Retina (tissue), 1 donor: ENCODE measurements around the gene ANKZF1.
"Not testable (repeated sequence)": the region's sequence is repeated elsewhere in the genome, so short reads cannot be mapped to it uniquely, and the experiment has no call there.

Experiments used
- DNase-seq: peaks from one replicate; pipeline ENCODE4 v3.0.0-alpha.2; 2016

The ANKZF1 gene, protein sequence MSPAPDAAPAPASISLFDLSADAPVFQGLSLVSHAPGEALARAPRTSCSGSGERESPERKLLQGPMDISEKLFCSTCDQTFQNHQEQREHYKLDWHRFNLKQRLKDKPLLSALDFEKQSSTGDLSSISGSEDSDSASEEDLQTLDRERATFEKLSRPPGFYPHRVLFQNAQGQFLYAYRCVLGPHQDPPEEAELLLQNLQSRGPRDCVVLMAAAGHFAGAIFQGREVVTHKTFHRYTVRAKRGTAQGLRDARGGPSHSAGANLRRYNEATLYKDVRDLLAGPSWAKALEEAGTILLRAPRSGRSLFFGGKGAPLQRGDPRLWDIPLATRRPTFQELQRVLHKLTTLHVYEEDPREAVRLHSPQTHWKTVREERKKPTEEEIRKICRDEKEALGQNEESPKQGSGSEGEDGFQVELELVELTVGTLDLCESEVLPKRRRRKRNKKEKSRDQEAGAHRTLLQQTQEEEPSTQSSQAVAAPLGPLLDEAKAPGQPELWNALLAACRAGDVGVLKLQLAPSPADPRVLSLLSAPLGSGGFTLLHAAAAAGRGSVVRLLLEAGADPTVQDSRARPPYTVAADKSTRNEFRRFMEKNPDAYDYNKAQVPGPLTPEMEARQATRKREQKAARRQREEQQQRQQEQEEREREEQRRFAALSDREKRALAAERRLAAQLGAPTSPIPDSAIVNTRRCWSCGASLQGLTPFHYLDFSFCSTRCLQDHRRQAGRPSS

DNA sequence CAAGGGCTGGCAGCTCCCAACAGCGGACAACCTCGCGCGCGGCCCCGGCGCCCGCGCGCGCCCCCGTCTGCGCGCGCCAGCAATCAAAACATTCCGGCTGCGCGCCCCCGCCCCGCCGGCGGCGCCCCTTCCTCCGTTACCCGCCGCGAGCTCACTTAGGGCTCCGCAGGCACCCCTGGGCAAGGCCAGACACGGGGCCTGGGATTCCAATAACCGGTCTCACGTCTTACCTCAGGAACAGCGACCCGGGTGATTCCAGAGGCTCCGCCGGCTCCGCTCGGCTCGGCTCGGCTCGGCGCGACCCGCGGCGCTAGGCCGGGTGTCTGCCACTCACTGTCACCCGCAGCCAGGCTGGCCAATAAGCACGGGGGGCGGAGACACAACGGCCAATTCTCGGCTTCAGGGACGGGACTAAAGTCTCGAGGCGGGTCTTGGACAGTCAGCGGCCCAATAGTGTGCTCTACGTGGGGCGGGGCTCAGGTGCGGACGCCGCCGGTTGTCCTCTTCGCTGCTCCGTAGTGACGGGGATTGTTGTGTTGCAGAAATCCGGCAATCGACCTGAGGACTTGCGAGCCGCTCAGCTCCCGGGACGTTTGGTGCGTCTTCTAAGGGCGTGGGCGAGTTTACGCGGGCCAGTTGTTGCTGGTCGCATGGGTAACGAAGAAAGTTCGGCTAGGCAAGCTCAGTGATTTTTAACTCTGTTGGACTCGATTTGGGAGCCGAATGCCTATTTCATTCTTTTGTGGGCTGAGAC, at the start of gene ANKZF1, which contains the start of gene ATG9A:
TSS of gene ANKZF1 (plus strand) at position 502 of the 754 bp plus-strand sequence. CDS start 452 bp downstream, outside the sequence.
TSS of gene ATG9A (minus strand) at position 332 of the 754 bp plus-strand sequence. CDS start 1,612 bp downstream, outside the sequence.
- DNase-seq, result peak; percentile 99

DNA sequence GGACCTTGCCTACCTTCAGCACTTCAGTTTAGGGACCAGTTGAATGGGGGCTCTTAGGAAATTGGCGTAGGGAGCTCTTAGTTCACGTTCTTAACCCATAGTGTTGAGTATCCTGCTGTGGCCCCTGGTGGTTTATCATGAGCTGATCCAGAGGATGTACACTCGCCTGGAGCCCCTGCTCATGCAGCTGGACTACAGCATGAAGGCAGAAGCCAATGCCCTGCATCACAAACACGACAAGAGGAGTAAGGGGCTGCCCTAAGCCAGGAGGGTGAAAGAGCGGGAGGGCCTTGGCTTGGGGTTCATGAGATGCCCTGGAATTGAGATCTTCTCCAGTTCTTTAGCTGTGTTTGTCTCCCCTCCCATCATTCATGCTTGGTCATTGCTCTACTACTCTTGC, 48.6 kb upstream of the ANKZF1 start:
- DNase-seq, result no peak

DNA sequence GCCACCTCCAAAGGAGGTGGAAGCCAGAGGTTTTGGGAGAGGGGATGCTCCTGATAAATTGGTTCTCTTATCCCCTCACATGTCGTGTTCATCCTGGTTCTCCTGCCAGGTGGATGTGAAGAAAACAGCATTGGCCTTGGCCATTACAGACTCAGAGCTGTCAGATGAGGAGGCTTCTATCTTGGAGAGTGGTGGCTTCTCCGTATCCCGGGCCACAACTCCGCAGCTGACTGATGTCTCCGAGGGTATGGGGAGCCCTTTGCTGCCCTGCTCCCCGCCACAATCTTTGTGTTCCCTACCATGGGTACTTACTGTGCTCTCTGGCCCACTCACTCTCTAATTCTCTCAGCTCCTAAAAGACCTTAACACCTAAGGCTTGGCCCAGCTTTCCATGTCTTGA, 48.1 kb upstream of the ANKZF1 start:
- no peak for DNase-seq

DNA sequence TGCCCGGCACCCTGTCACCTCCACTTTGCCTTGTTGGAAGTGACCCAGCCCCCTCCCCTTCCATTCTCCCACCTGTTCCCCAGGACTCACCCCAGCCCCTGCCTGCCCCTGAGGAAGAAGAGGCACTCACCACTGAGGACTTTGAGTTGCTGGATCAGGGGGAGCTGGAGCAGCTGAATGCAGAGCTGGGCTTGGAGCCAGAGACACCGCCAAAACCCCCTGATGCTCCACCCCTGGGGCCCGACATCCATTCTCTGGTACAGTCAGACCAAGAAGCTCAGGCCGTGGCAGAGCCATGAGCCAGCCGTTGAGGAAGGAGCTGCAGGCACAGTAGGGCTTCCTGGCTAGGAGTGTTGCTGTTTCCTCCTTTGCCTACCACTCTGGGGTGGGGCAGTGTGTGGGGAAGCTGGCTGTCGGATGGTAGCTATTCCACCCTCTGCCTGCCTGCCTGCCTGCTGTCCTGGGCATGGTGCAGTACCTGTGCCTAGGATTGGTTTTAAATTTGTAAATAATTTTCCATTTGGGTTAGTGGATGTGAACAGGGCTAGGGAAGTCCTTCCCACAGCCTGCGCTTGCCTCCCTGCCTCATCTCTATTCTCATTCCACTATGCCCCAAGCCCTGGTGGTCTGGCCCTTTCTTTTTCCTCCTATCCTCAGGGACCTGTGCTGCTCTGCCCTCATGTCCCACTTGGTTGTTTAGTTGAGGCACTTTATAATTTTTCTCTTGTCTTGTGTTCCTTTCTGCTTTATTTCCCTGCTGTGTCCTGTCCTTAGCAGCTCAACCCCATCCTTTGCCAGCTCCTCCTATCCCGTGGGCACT, 47.1 kb upstream of the ANKZF1 start:
- no peak for DNase-seq

DNA sequence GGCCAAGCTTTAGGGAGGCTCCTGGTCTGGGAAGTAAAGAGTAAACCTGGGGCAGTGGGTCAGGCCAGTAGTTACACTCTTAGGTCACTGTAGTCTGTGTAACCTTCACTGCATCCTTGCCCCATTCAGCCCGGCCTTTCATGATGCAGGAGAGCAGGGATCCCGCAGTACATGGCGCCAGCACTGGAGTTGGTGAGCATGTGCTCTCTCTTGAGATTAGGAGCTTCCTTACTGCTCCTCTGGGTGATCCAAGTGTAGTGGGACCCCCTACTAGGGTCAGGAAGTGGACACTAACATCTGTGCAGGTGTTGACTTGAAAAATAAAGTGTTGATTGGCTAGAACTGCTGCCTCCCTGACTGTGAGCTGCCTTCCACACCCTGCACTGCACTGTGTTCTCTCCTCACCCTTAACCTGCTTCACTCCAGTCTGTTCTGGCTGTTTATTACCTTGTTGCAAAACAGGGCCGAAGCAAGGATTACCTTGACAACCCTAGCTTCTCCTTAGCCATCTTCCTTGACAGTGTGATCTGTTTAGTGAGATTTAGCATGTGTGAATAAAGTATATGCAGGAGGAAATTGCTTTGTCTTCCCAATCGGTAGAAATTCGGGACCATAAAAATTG, 46.3 kb upstream of the ANKZF1 start:
- no peak for DNase-seq

DNA sequence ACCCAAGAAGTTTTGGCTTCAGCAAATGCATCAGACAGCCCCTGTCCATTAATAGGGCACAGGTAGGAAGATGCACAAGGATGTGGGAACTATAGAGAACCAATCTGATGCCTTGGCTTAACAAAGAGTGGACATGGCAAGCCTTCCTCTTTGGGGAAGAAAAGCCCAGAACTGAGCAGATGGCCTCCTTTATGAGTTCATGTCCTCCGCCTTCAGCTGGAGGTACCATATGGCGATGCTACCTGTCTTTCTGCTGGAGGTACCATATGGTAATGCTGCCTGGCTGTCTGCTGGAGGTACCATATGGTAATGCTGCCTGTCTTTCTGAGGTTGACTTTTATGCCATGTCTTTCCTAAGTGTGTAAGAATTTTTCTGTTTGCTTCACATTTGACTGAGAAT, 45.5 kb upstream of the ANKZF1 start:
- DNase-seq, result no peak

DNA sequence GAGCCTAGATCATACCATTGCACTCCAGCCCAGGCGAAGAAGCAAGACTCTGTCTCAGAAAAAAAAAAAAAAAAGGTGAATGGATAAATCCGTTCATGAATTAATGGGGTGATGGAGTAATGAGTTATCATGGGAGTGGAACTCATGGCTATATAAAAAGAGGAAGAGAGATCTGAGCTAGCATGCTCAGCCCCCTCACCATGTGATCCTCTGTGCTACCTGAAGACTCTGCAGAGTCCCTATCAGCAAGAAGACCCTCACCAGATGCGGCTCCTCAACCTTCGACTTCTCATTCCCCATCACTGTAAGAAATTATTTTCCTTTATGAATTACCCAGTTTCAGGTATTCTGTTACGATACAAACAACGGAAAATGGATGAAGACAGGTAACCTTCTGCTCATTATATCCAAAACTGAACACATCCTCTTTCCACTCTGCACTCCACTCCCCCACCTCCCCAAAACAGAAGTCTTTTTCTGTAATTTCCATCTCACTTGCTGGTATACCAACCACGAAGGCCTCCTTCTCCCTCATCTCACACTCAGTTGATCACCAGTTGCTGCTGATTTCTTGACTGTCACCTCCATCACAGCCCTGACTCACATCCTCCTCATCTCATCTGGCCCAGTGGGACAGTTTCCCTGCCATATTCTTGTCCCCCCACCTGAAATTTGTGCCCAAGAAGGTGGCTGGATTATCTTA, 42.7 kb upstream of the ANKZF1 start:
- DNase-seq, result no peak

DNA sequence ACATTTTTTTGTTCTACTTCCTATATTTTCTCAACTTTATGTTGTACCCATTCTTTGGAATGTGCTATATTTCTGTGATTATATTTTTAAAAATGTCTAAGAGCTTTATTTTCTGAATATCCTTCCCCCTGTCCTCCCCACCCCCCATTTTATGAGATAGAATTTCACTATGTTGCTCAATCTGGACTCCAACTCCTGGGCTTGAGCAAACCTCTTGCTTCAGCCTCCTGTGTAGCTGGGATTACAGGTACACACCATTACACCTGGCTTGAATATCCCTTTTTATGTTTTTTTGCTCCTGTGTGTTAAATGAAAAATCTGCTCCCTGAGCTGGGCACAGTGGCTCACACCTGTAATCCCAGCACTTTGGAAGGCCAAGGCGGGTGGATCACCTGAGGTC, 32.2 kb upstream of the ANKZF1 start:
- no peak for DNase-seq

DNA sequence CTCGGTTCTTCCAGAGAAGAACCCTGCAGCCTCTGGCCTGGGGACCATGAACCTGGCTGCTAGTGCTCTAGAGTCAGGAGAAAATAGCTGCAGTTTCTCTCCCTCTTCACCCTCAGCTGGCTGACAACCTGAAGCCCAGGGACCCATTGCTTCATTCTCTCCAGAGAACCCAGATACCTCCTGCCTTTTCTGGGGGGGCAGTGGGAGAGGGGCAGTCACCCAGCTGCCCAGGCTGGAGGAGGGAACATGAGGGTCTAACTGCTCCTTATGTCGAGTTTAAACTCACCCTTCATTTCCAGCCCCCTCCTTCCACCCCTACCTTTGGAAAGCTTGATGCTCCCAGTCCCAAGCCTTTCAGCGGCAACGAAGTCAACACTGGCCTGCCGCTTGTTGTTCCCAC, 30.6 kb upstream of the ANKZF1 start:
- DNase-seq, result no peak

DNA sequence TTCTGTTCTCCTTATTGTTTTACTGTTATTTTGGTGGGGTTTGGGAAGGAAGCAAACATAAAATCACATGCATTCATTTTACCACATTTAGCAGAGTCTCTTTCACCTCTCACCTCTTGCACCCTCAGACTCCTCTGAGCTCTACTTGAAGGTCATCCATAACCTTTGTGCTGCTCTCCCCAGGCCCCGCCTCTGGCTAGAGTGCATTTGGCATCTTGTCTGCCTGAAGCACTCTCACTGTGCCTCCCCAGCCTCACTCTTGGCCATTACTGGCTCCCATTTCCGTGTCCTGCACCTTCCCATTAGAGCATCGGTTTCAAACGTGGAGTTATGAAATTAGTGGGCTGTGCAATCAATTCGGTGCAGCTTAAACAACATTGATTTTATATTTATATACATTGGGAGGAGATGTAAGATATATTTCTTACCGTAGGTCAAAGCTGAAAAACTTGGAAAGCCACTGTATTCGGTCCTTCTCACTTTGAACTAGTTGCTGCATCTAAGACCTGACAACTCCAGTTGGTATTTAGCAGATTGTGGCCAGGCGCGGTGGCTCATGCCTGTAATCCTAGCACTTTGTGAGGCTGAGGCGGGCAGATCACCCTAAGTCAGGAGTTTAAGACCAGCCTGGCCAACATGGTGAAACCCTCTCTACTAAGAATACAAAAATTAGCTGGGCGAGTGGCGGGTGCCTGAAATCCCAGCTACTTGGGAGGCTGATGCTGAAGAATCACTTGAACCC, 30.0 kb upstream of the ANKZF1 start:
- no peak for DNase-seq

DNA sequence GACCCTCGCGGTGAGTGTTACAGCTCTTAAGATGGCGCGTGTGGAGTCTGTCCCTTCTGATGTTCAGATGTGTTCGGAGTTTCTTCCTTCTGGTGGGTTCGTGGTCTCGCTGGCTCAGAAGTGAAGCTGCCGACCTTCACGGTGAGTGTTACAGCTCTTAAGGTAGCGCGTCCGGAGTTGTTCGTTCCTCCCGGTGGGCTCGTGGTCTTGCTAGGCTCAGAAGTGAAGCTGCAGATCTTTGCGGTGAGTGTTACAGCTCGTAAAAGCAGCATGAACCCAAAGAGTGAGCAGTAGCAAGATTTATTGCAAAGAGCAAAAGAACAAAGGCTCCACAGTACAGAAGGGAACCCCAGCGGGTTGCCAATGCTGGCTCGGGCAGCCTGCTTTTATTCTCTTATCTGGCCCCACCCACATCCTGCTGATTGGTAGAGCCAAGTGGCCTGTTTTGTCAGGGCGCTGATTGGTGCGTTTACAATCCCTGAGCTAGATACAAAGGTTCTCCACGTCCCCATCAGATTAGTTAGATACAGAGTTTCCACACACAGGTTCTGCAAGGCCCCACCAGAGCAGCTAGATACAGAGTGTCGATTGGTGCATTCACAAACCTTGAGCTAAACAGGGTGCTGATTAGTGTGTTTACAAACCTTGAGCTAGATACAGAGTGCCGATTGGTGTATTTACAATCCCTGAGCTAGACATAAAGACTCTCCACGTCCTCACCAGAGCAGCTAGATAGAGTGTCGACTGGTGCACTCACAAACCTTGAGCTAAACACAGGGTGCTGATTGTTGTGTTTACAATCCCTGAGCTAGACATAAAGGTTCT, 28.9 kb upstream of the ANKZF1 start:
- not testable (repeated sequence) for DNase-seq

DNA sequence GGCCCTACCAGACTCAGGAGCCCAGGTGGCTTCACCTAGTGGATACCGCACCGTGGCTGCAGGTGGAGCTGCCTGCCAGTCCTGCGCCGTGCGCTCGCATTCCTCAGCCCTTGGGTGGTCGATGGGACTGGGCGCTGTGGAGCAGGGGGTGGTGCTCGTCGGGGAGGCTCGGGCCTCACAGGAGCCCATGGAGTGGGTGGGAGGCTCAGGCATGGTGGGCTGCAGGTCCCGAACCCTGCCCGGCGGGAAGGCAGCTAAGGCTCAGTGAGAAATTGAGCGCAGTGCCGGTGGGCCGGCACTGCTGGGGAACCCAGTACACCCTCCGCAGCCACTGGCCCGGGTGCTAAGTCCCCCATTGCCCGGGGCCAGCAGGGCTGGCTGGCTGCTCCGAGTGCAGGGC, 28.3 kb upstream of the ANKZF1 start:
- not testable (repeated sequence) for DNase-seq

DNA sequence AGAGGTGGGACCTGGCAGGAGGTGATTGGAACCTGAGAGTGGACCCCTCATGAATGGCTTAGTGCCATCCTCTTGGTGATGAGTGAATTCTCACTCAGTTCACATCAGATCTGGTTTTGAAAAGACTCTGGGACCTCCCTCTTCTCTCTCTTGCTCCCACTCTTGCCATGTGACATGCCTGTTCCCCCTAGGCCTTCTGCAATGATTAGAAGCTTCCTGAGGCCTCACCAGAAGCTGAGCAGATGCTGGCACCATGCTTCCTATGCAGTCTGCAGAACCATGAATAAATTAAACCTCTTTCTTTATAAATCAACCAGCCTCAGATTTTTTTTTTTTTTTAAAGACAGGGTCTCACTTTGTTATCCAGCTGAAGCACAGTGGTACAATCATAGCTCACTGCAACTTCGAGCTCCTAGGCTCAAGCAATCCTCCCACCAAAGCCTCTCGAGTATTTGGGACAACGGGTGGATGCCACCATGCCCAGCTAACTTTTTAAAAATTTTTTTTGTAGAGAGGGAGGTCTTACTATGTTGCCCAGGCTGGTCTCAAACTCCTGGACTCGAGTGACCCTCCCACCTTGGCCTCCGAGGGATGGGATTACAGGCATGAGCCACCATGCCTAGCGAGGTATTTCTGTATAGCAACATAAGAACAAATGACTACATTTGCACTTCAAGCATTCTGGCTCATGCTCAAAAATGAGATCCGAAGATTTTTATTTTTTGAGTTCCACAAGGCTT, 25.0 kb upstream of the ANKZF1 start:
- no peak for DNase-seq

DNA sequence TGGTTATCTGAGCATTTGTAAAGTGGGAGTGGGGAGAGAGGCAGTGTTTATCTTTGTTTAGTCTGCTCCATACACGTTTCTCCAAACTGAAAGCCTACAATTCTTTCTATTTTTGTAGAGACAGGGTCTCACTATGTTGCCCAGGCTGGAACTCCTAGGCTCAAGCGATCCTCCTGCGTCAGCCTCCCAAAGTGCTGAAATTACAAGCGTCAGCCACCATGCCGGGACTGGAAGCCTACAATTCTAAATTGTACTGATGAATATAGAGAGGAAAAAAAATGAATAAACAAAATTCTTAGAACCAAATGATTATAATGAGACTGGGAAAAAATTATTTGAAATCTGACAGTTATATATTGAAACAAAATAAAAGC, 24.5 kb upstream of the ANKZF1 start:
- DNase-seq, result no peak

DNA sequence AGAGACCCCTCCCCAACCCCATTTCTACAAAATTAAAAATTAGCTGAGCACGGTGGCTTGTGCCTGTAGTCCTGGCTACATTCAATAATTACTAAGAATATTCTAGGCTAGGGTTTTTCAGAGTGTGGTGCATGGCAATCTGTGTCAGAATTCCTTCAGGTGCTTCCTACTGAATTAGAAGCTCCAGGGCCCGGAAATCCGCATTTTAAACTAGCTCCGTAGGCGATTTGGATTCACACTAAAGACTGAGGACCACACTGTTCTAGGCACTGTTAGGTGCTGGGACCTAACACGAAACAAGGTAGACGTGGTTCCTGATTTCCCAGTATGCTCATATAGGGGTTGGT, 23.7 kb upstream of the ANKZF1 start:
- DNase-seq, result no peak

DNA sequence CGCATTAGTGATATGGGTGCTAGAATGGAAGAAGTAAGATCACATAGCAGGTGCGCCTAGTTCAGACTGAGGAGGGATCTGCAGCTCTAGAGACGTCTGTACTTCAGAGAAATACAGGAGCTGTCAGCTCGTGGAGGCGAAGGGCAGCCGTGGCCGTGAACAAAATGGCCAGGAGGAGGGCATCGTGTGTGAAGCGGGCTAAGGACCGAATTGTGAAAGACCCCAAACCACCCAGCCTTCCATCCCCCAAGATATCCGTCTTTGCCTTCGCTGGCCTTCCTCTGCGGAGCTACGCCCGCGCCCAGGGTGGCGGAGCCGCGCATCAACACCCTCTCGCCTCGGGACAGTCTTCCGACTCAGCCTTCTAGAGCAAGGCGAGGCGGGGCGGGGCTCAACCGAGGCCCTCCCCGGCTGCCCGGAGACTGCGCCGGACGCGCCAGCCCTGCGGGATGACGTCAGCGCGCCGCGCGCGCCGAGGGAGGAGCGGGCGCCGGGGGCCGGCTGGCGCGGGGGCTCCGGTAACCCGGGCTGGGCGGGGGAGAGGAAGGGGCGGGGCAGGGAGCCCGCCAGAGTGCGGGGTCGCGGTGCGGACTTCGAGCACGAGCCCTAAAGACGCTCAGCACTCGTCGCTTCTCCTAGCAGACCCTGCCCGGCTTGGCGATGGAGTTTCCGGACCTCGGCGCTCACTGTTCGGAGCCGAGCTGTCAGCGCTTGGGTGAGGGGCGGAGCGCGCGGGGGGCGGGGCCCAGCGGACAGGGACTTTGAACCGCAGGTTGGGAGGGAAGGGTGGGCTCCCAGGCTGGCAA, 23.1 kb upstream of the ANKZF1 start, which contains the start of gene ZFAND2B:
TSS of gene ZFAND2B (plus strand) at position 455 of the 806 bp plus-strand sequence. CDS start at position 661, 206 bp downstream.
- DNase-seq, result peak; percentile 95

DNA sequence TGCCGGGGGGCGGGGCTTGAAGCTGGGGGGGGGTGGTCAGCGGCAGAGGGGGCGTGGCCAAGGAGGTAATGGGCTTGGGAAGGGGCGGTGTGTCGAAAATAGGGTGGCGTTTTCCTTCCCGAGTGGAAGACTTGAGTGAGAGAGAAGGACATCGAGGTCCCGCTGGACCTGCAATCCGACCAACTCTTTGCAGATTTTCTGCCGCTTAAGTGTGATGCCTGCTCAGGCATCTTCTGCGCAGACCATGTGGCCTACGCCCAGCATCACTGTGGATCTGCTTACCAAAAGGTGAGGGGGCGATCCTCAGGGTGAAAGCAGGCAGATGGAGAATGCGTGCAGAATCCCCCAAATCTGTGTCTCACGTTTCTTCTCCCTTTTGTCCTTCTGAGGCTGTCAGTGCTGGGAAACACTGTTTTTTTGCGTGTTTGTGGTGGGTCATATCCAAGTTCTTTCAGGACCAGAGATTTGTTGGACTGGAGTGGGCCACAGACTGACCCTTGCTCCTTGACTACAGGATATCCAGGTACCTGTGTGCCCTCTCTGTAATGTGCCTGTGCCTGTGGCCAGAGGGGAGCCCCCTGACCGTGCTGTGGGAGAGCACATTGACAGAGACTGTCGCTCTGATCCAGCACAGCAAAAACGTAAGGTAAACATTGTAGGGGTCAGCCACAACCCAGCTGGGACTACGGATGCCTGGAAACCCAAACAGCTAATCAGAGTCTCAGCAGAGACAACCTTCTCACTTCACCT, 22.3 kb upstream of the ANKZF1 start:
- no peak for DNase-seq
